HCT116 (cell line): ENCODE measurements around the gene FREY1. TPM values are rescaled to one million over a fixed set of nuclear protein-coding genes. Genes with fewer than 3 reads are reported as not detected.
"Not testable (repeated sequence)": the region's sequence is repeated elsewhere in the genome, so short reads cannot be mapped to it uniquely, and the experiment has no call there.

ENCODE experiments used
- ATAC-seq: fragments of 200-7000 bp; cut with Tn5 transposase; 2 replicates; pipeline ENCODE4 v1.9.1; 2020; ENCODE audit warnings: mild to moderate bottlenecking, moderate library complexity
- BruUV-seq: library from RNA; stranded (reverse); fragments of 400-500 nt; replicated peaks from 2 replicates; lab custom pipeline; 2021; lab: Mats Ljungman, UMichigan
- CTCF ChIA-PET: fragments of 300-600 bp; sonication (Branson Sonifier 250); formaldehyde crosslinking; loops from one replicate; lab custom pipeline; 2021; ENCODE audit warnings: antibody characterized with exemption; lab: Charles Lee
- POLR2A ChIA-PET: fragments of 300-600, 350-600 bp; sonication (Branson Sonifier 250); formaldehyde crosslinking; loops from one replicate; lab custom pipeline; 2021; ENCODE audit warnings: antibody characterized with exemption; lab: Charles Lee
- RAD21 ChIA-PET, 2 experiments: fragments of 300-600 bp; sonication (Branson Sonifier 250); formaldehyde crosslinking; loops; one replicate each; lab custom pipeline; 2023; ENCODE audit warnings: low total read pairs in 2 of 2; ENCODE audit not compliant: uncharacterized antibody in 2 of 2, unreplicated experiment in 2 of 2, low non-redundant PET in 1 of 2; lab: Charles Lee
- DNase-seq: peaks from one replicate; pipeline ENCODE4 v3.0.0-alpha.2; 2010; ENCODE audit warnings: low read depth, low spot score
- H2AFZ ChIP-seq: fragments of 200-600 bp; shearing (Covaris generic), sonication (generic); 2 replicates; pipeline ENCODE4 v1.6.1; 2017; ENCODE audit warnings: low read depth, mixed run types, mixed read lengths, antibody characterized with exemption, low read length; ENCODE audit not compliant: poor library complexity, severe bottlenecking
- H3K27ac ChIP-seq: 2 replicates; pipeline ENCODE4 v1.5.1; 2012; ENCODE audit warnings: low read depth, low read length
- H3K27me3 ChIP-seq: fragments of 200-600 bp; sonication (generic); 2 replicates; pipeline ENCODE4 v1.6.1; 2016; ENCODE audit warnings: mixed run types, low read length, mixed read lengths; ENCODE audit not compliant: insufficient read depth
- H3K36me3 ChIP-seq, 2 experiments: fragments of 200-500 bp in 1 of 2; fragments of 200-600 bp in 1 of 2; sonication (Bioruptor generic) in 1 of 2; sonication (generic) in 1 of 2; 2 replicates each; pipeline versions ENCODE4 v1.5.1 to v1.6.1; 2014 to 2016; ENCODE audit warnings: low read length in 2 of 2, inconsistent platforms in 1 of 2, mixed read lengths in 1 of 2, mixed run types in 1 of 2; ENCODE audit not compliant: insufficient read depth in 2 of 2, control insufficient read depth in 1 of 2
- H3K4me1 ChIP-seq, 2 experiments: fragments of 200-600 bp in 1 of 2; sonication (generic) in 1 of 2; 2 replicates each; pipeline versions ENCODE4 v1.5.1 to v1.6.1; 2012 to 2017; ENCODE audit warnings: low read length in 2 of 2, inconsistent platforms in 1 of 2, mild to moderate bottlenecking in 1 of 2, mixed read lengths in 1 of 2, mixed run types in 1 of 2, moderate library complexity in 1 of 2; ENCODE audit not compliant: insufficient read depth in 2 of 2, control insufficient read depth in 1 of 2
- H3K4me2 ChIP-seq: fragments of 200-600 bp; sonication (generic); 2 replicates; pipeline ENCODE4 v1.6.1; 2017; ENCODE audit warnings: mixed run types, low read length, mixed read lengths
- H3K4me3 ChIP-seq, 2 experiments: fragments of 200-600 bp in 1 of 2; sonication (generic) in 1 of 2; replicated peaks in 1 of 2; 2 replicates each; pipeline ENCODE4 v1.5.1; 2011 to 2016; ENCODE audit warnings: low read length in 2 of 2, control low read depth in 1 of 2, low read depth in 1 of 2, mild to moderate bottlenecking in 1 of 2, mixed read lengths in 1 of 2, mixed run types in 1 of 2
- H3K79me2 ChIP-seq: fragments of 200-600 bp; sonication (generic); 2 replicates; pipeline ENCODE4 v1.6.1; 2017; ENCODE audit warnings: mild to moderate bottlenecking, mixed run types, low read length, moderate library complexity, mixed read lengths; ENCODE audit not compliant: insufficient read depth
- H3K9ac ChIP-seq: fragments of 200-600 bp; sonication (generic); 2 replicates; pipeline ENCODE4 v1.6.1; 2016; ENCODE audit warnings: low read length, mixed read lengths
- H3K9me2 ChIP-seq: fragments of 200-600 bp; sonication (generic), shearing (Covaris generic); 2 replicates; pipeline ENCODE4 v1.6.1; 2017; ENCODE audit warnings: mixed run types, mild to moderate bottlenecking, moderate library complexity; ENCODE audit not compliant: insufficient read depth
- H3K9me3 ChIP-seq, 2 experiments: fragments of 200-500 bp in 1 of 2; fragments of 200-600 bp in 1 of 2; sonication (Bioruptor generic) in 1 of 2; sonication (generic) in 1 of 2; 2 replicates each; pipeline ENCODE4 v1.6.1; 2014 to 2017; ENCODE audit warnings: low read length in 2 of 2, mixed read lengths in 2 of 2, inconsistent platforms in 1 of 2, low read depth in 1 of 2, mild to moderate bottlenecking in 1 of 2, mixed run types in 1 of 2, moderate library complexity in 1 of 2; ENCODE audit not compliant: control insufficient read depth in 1 of 2, insufficient read depth in 1 of 2
- H4K20me1 ChIP-seq: fragments of 200-600 bp; sonication (generic), shearing (Covaris generic); 2 replicates; pipeline ENCODE4 v1.6.1; 2017; ENCODE audit warnings: mixed run types, mild to moderate bottlenecking, moderate library complexity; ENCODE audit not compliant: insufficient read depth
- EGR1 ChIP-seq: IDR thresholded peaks from 2 replicates; pipeline ENCODE4 v1.6.1; 2012; ENCODE audit warnings: low read depth
- ZFX ChIP-seq: fragments of 450-650 bp; IDR thresholded peaks from 2 replicates; pipeline ENCODE4 v1.6.1; 2017
- intact Hi-C: fragments of 100-400 bp; cut with micrococcal nuclease; formaldehyde crosslinking; loops from 2 replicates; pipeline ENCODE4 v1.10.0; 2022
- total RNA-seq: library from RNA; stranded (reverse); gene quantifications from one replicate; pipeline ENCODE4 v1.2.1, GENCODE V29; 2021; ENCODE audit not compliant: unreplicated experiment
- TF ChIP-seq, protein P1 (sequence below): IDR thresholded peaks from 2 replicates; pipeline ENCODE4 v1.6.1; 2011; ENCODE audit warnings: mild to moderate bottlenecking, low read length, moderate library complexity; ENCODE audit not compliant: insufficient replicate concordance; ENCODE audit errors: extremely low read depth
- TF ChIP-seq, protein P2 (sequence below): IDR thresholded peaks from 2 replicates; pipeline ENCODE4 v1.6.1; 2012; ENCODE audit warnings: low read depth

FREY1 gene
- total RNA-seq, 1 experiment from 2014 or later = 0.96 TPM

DNA sequence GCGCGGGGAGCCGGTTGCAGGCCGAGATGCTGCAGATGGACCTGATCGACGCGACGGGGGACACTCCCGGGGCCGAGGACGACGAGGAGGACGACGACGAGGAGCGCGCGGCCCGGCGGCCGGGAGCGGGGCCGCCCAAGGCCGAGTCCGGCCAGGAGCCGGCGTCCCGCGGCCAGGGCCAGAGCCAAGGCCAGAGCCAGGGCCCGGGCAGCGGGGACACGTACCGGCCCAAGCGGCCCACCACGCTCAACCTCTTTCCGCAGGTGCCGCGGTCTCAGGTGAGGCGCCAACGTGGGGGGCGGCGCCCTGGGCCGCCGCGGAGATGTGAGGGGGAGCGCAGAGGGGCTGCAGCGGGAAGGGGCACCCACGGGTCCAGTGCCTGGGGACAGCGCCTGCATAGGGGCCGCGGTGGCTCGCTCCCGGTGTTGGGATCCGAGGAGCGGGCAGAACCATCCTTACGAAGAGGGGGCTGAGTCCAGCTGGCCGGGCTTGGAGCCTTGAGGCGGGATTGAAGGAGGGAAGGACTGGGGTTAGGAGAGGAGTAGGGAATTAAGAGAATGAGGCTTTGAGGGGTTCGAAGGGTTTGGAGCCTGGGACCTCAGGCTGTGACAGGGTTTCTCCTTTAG is 6.8 kb downstream of the FREY1 start:
- peak overlapping the region; percentile 39; the same call in 1 of the 2 replicates for H3K9ac ChIP-seq
- H4K20me1 ChIP-seq, H3K9me2 ChIP-seq, H2AFZ ChIP-seq, RAD21 ChIA-PET, H3K27ac ChIP-seq, H3K36me3 ChIP-seq, H3K9me3 ChIP-seq, intact Hi-C loops, H3K79me2 ChIP-seq, H3K27me3 ChIP-seq, POLR2A ChIA-PET, CTCF ChIA-PET, BruUV-seq, DNase-seq: not testable (repeated sequence)
- TF ChIP-seq ZFX = peak; percentile 41; the same call in 1 of the 2 replicates
- peaks cover 10 to 25% of the 10 kb centered on the region in 2 experiments; a peak in 3 of 4 replicates for H3K4me1 ChIP-seq
- ATAC-seq = peak; percentile 27; the same call in 1 of the 2 replicates
- H3K4me3 ChIP-seq = peak overlapping the region; percentile 39 to 51
- peak overlapping the region; percentile 68 for H3K4me2 ChIP-seq

DNA sequence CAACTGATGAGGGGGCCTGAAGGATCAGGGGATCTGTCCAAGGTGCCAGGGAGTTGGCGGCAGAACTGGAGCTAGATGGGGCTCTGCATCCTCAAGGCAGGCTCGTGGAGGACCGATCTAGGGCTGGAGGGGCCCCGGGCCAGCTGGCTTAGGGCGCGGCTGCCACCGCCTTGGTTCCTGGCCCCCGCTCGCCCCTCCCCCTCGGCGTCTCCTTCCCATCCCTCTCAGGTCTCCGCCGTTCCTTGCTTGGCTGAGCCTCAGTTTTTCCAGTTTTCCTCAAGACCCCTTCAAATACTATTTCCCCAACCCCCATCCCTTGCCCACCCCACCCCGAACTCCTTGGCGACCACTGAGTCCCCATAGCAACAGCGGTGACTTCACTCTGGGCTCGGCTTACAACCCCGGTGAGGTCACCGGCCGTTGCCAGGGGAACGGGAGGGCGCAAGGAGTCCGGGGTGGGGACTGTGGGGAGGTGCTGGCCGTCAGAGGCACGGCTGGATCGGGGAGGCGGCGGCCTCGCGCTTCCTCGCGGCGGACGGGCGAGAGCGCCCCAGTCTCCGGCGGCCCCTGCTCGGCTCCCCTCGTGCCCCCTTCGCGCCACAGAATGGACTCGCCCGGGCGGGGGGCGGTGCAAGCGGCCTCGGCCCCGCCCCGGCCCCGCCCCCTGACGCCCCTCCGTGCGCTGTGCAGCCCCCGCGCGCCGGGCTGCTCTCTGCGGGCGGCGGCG is 7.5 kb downstream of the FREY1 start:
- peak overlapping the region; percentile 32; the same call in 1 of the 2 replicates for H3K9ac ChIP-seq
- TF ChIP-seq, protein P1, sequence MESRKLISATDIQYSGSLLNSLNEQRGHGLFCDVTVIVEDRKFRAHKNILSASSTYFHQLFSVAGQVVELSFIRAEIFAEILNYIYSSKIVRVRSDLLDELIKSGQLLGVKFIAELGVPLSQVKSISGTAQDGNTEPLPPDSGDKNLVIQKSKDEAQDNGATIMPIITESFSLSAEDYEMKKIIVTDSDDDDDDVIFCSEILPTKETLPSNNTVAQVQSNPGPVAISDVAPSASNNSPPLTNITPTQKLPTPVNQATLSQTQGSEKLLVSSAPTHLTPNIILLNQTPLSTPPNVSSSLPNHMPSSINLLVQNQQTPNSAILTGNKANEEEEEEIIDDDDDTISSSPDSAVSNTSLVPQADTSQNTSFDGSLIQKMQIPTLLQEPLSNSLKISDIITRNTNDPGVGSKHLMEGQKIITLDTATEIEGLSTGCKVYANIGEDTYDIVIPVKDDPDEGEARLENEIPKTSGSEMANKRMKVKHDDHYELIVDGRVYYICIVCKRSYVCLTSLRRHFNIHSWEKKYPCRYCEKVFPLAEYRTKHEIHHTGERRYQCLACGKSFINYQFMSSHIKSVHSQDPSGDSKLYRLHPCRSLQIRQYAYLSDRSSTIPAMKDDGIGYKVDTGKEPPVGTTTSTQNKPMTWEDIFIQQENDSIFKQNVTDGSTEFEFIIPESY = no peak
- no peak for TF ChIP-seq EGR1
- TF ChIP-seq, protein P2, sequence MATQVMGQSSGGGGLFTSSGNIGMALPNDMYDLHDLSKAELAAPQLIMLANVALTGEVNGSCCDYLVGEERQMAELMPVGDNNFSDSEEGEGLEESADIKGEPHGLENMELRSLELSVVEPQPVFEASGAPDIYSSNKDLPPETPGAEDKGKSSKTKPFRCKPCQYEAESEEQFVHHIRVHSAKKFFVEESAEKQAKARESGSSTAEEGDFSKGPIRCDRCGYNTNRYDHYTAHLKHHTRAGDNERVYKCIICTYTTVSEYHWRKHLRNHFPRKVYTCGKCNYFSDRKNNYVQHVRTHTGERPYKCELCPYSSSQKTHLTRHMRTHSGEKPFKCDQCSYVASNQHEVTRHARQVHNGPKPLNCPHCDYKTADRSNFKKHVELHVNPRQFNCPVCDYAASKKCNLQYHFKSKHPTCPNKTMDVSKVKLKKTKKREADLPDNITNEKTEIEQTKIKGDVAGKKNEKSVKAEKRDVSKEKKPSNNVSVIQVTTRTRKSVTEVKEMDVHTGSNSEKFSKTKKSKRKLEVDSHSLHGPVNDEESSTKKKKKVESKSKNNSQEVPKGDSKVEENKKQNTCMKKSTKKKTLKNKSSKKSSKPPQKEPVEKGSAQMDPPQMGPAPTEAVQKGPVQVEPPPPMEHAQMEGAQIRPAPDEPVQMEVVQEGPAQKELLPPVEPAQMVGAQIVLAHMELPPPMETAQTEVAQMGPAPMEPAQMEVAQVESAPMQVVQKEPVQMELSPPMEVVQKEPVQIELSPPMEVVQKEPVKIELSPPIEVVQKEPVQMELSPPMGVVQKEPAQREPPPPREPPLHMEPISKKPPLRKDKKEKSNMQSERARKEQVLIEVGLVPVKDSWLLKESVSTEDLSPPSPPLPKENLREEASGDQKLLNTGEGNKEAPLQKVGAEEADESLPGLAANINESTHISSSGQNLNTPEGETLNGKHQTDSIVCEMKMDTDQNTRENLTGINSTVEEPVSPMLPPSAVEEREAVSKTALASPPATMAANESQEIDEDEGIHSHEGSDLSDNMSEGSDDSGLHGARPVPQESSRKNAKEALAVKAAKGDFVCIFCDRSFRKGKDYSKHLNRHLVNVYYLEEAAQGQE = peak; percentile 76
- intact Hi-C loops = no loop called here
- H4K20me1 ChIP-seq = no peaks in the 10 kb centered on the region
- H3K27me3 ChIP-seq = no peaks in the 10 kb centered on the region
- H3K4me2 ChIP-seq = peak overlapping the region; percentile 68
- H3K79me2 ChIP-seq = no peaks in the 10 kb centered on the region
- ChIA-PET CTCF (interaction anchor here (0.6 to 1.3 kb wide), 2 partner anchors 18 to 107 kb away, joined by 3 read pairs; partner anchors contain the start of gene PEX16), RAD21 (no interaction called here), POLR2A (no interaction called here)
- H3K36me3 ChIP-seq = no peaks in the 10 kb centered on the region
- H2AFZ ChIP-seq = no peak overlapping the region
- peak; percentile 80 for ATAC-seq
- peak overlapping the region; percentile 19 to 51; a peak in 1 of 4 replicates for H3K4me3 ChIP-seq
- DNase-seq = no peak
- H3K4me1 ChIP-seq = peaks cover 10 to 25% of the 10 kb centered on the region in 2 experiments; a peak in 3 of 4 replicates
- H3K27ac ChIP-seq = peak overlapping the region; percentile 43; the same call in 1 of the 2 replicates
- no peaks in the 10 kb centered on the region for H3K9me3 ChIP-seq
- H3K9me2 ChIP-seq = no peaks in the 10 kb centered on the region
- BruUV-seq = no TSS peak
